Loucy (cell line): ENCODE results near the gene TBX10.
"Not testable (repeated sequence)": the region's sequence is repeated elsewhere in the genome, so short reads cannot be mapped to it uniquely, and the experiment has no call there.

Experiments used
- H2AFZ ChIP-seq: fragments of 200-600 bp; sonication (generic); 2 replicates; pipeline ENCODE4 v1.6.0; 2016; ENCODE audit warnings: antibody characterized with exemption, mild to moderate bottlenecking, low read length, moderate library complexity
- H3F3A ChIP-seq: fragments of 200-600 bp; 2 replicates; pipeline ENCODE4 v1.6.0; 2016; ENCODE audit warnings: antibody characterized with exemption, low read depth, mild to moderate bottlenecking
- H3K27me3 ChIP-seq: fragments of 200-600 bp; sonication (generic); 2 replicates; pipeline ENCODE4 v1.6.1; 2014; ENCODE audit warnings: low read length, mild to moderate bottlenecking; ENCODE audit not compliant: insufficient read depth, poor library complexity, severe bottlenecking
- H3K36me3 ChIP-seq: fragments of 200-600 bp; sonication (generic); 2 replicates; pipeline ENCODE4 v1.6.1; 2016; ENCODE audit warnings: low read length; ENCODE audit not compliant: insufficient read depth
- H3K4me1 ChIP-seq: fragments of 200-600 bp; sonication (generic); 2 replicates; pipeline ENCODE4 v1.5.1; 2014; ENCODE audit warnings: low read length, mild to moderate bottlenecking; ENCODE audit not compliant: insufficient read depth, poor library complexity, severe bottlenecking
- H3K4me2 ChIP-seq: fragments of 200-600 bp; sonication (generic); 2 replicates; pipeline ENCODE4 v1.6.0; 2014; ENCODE audit warnings: antibody characterized with exemption, low read length, low read depth, mild to moderate bottlenecking; ENCODE audit not compliant: poor library complexity, severe bottlenecking
- H3K4me3 ChIP-seq: fragments of 200-600 bp; sonication (generic); 2 replicates; pipeline ENCODE4 v1.5.1; 2014; ENCODE audit warnings: low read length, mild to moderate bottlenecking, mixed read lengths; ENCODE audit not compliant: poor library complexity, severe bottlenecking
- H3K79me2 ChIP-seq: fragments of 200-600 bp; sonication (generic); 2 replicates; pipeline ENCODE4 v1.6.1; 2014; ENCODE audit warnings: low read length; ENCODE audit not compliant: insufficient read depth
- H3K9ac ChIP-seq: fragments of 200-600 bp; sonication (generic); 2 replicates; pipeline ENCODE4 v1.6.0; 2014; ENCODE audit warnings: mild to moderate bottlenecking, low read depth, low read length, moderate library complexity; ENCODE audit not compliant: poor library complexity, severe bottlenecking
- H3K9me2 ChIP-seq: fragments of 200-600 bp; sonication (generic); replicated peaks from 2 replicates; pipeline ENCODE4 v1.6.1; 2016; ENCODE audit warnings: low read depth, low read length, mixed read lengths
- H3K9me3 ChIP-seq: fragments of 200-600 bp; sonication (generic); 2 replicates; pipeline ENCODE4 v1.6.1; 2014; ENCODE audit warnings: mild to moderate bottlenecking, antibody characterized with exemption, low read length, low read depth; ENCODE audit not compliant: insufficient read depth
- H4K20me1 ChIP-seq: fragments of 200-600 bp; sonication (generic); 2 replicates; pipeline ENCODE4 v1.6.0; 2014; ENCODE audit warnings: antibody characterized with exemption, low read length, mild to moderate bottlenecking; ENCODE audit not compliant: insufficient read depth, poor library complexity, severe bottlenecking
- EZH2phosphoT487 ChIP-seq: fragments of 200-600 bp; IDR thresholded peaks from 2 replicates; pipeline ENCODE4 v1.6.1; 2018; ENCODE audit warnings: antibody characterized with exemption, mild to moderate bottlenecking, moderate library complexity, borderline replicate concordance
- TF ChIP-seq, protein P1 (sequence below): fragments of 200-600 bp; sonication (generic); conservative IDR thresholded peaks from 2 replicates; pipeline ENCODE4 v1.5.1; 2014; ENCODE audit warnings: mild to moderate bottlenecking, antibody characterized with exemption, low read length

Gene TBX10

GRCh38 chr11:67600324-67601029 is 39.1 kb downstream of the TBX10 start:
- no peak overlapping the region for H2AFZ ChIP-seq
- peak overlapping the region; percentile 86 for H3K4me2 ChIP-seq
- TF ChIP-seq, protein P1, sequence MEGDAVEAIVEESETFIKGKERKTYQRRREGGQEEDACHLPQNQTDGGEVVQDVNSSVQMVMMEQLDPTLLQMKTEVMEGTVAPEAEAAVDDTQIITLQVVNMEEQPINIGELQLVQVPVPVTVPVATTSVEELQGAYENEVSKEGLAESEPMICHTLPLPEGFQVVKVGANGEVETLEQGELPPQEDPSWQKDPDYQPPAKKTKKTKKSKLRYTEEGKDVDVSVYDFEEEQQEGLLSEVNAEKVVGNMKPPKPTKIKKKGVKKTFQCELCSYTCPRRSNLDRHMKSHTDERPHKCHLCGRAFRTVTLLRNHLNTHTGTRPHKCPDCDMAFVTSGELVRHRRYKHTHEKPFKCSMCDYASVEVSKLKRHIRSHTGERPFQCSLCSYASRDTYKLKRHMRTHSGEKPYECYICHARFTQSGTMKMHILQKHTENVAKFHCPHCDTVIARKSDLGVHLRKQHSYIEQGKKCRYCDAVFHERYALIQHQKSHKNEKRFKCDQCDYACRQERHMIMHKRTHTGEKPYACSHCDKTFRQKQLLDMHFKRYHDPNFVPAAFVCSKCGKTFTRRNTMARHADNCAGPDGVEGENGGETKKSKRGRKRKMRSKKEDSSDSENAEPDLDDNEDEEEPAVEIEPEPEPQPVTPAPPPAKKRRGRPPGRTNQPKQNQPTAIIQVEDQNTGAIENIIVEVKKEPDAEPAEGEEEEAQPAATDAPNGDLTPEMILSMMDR: no peak
- TF ChIP-seq EZH2phosphoT487: peak; percentile 89; the same call in 1 of the 2 replicates

DNA sequence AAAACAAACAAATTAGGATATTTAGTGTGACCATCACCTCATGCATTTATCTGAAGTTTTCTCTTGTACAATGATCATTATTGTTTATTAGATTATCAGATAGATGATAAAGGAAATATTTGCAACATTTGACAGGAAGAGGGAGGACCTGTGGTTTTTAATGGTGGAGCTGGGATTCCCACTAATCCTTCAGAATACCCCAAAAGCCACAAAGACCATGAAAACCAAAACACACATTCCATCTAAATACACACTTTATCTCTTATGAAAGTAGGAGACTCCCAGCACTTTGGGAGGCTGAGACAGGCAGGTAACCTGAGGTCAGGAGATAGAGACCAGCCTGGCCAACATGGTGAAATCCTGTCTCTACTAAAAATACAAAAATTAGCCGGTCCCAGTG is 40.4 kb downstream of the TBX10 start:
- H3K36me3 ChIP-seq: no peaks in the 10 kb centered on the region
- H3K9ac ChIP-seq: peak overlapping the region; percentile 70
- TF ChIP-seq, protein P1: no peak
- no peak for TF ChIP-seq EZH2phosphoT487
- no peaks in the 10 kb centered on the region for H4K20me1 ChIP-seq
- H3K79me2 ChIP-seq: no peaks in the 10 kb centered on the region
- peaks cover 9% of the 10 kb centered on the region; the same call in 1 of the 2 replicates for H3K9me3 ChIP-seq
- H3K9me2 ChIP-seq: no peaks in the 10 kb centered on the region
- no peaks in the 10 kb centered on the region for H3K27me3 ChIP-seq
- peaks cover 65% of the 10 kb centered on the region for H3K4me1 ChIP-seq
- peak overlapping the region; percentile 64 for H3K4me3 ChIP-seq
- H2AFZ ChIP-seq: no peak overlapping the region
- peak overlapping the region; percentile 86 for H3K4me2 ChIP-seq
- peaks cover 19% of the 10 kb centered on the region for H3F3A ChIP-seq

More at GRCh38 chr11:67600324-67601029, 39.1 kb downstream of the TBX10 start:
- Histone ChIP-seq H3K36me3 (no peaks in the 10 kb centered on the region), H3K4me3 (peak overlapping the region; percentile 66), H4K20me1 (no peaks in the 10 kb centered on the region), H3K79me2 (no peaks in the 10 kb centered on the region), H3F3A (peaks cover 19% of the 10 kb centered on the region), H3K9ac (peak overlapping the region; percentile 86), H3K27me3 (no peaks in the 10 kb centered on the region), H3K4me1 (peaks cover 70% of the 10 kb centered on the region), H3K9me2 (no peaks in the 10 kb centered on the region), H3K9me3 (peaks cover 9% of the 10 kb centered on the region; the same call in 1 of the 2 replicates)

DNA sequence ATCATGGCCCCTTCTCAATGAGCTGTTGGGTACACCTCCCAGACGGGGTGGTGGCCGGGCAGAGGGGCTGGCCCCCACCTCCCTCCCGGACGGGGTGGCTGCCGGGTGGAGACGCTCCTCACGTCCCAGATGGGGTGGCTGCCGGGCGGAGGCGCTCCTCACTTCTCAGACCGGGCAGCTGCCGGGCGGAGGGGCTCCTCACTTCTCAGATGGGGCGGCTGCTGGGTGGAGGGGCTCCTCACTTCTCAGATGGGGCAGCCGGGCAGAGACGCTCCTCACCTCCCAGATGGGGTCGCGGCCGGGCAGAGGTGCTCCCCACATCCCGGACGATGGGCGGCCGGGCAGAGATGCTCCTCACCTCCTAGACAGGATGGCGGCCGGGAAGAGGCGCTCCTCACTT is 41.6 kb downstream of the TBX10 start:
- H3K36me3 ChIP-seq, H3K9me3 ChIP-seq, H2AFZ ChIP-seq, H3K79me2 ChIP-seq, H3K4me3 ChIP-seq, H3K9ac ChIP-seq, H4K20me1 ChIP-seq, H3K9me2 ChIP-seq, H3K4me2 ChIP-seq, H3K27me3 ChIP-seq: not testable (repeated sequence)
- H3K4me1 ChIP-seq: peaks cover 73% of the 10 kb centered on the region
- peaks cover 19% of the 10 kb centered on the region for H3F3A ChIP-seq

GRCh38 chr11:67597458-67597857 is 42.1 kb downstream of the TBX10 start:
- not testable (repeated sequence) for H4K20me1 ChIP-seq
- H3K4me1 ChIP-seq: peaks cover 73% of the 10 kb centered on the region

More at GRCh38 chr11:67597458-67597857, 42.1 kb downstream of the TBX10 start:
- peaks cover 19% of the 10 kb centered on the region for H3F3A ChIP-seq
- H3K9me2 ChIP-seq, H3K79me2 ChIP-seq, H3K4me2 ChIP-seq, H2AFZ ChIP-seq, H3K36me3 ChIP-seq, H3K9me3 ChIP-seq, H3K9ac ChIP-seq, H3K27me3 ChIP-seq, H3K4me3 ChIP-seq: not testable (repeated sequence)
